Upper lobe of right lung (tissue), 1 donor: Measurements from ENCODE around the gene PDGFA. TPM values are rescaled to one million over a fixed set of nuclear protein-coding genes. Genes with fewer than 3 reads are reported as not detected.

ENCODE experiments used
- ATAC-seq: fragments of 200-7000 bp; cut with Tn5 transposase; one replicate; pipeline ENCODE4 v1.9.1; 2020; ENCODE audit warnings: mild to moderate bottlenecking, moderate library complexity
- DNase-seq: peaks from one replicate; pipeline ENCODE4 v3.0.0-alpha.2; 2020
- H3K27ac ChIP-seq: fragments of 200-600 bp; one replicate; pipeline ENCODE4 v1.8.0; 2022
- H3K27me3 ChIP-seq: fragments of 200-600 bp; one replicate; pipeline ENCODE4 v1.8.0; 2022; ENCODE audit warnings: mild to moderate bottlenecking
- H3K36me3 ChIP-seq: fragments of 200-600 bp; one replicate; pipeline ENCODE4 v1.8.0; 2022
- H3K4me1 ChIP-seq: fragments of 200-600 bp; one replicate; pipeline ENCODE4 v1.8.0; 2022
- H3K4me3 ChIP-seq: fragments of 200-600 bp; one replicate; pipeline ENCODE4 v1.8.0; 2022; ENCODE audit warnings: mild to moderate bottlenecking
- H3K9me3 ChIP-seq: fragments of 200-600 bp; one replicate; pipeline ENCODE4 v1.8.0; 2022
- CTCF ChIP-seq: fragments of 200-600 bp; IDR thresholded peaks from one replicate; pipeline ENCODE4 v1.8.0; 2022; ENCODE audit warnings: antibody characterized with exemption
- intact Hi-C: fragments of 100-400 bp; cut with DNase I; formaldehyde crosslinking; loops from one replicate; pipeline ENCODE4 v1.11.0; 2022
- total RNA-seq: library from RNA; stranded (reverse); fragmentation: NEBNext Ultra II Directional; extraction: Animal tissue kit (Norgen Biotek cat#: 25700); gene quantifications from one replicate; pipeline ENCODE4 v1.2.1, GENCODE V29; 2021
- donor health status: DM: no; HTN: yes; CAD: no; lungs with severe emphysema.

Gene PDGFA
- total RNA-seq, 1 donor from 2014 or later: 57.1 TPM

GRCh38 chr7:460374-461116, 59.1 kb downstream of the PDGFA start:
- Histone ChIP-seq H3K4me3 (no peak overlapping the region), H3K36me3 (no peaks in the 10 kb centered on the region), H3K27ac (no peak overlapping the region), H3K27me3 (no peaks in the 10 kb centered on the region), H3K4me1 (peaks cover 23% of the 10 kb centered on the region), H3K9me3 (no peaks in the 10 kb centered on the region)
- DNase-seq (peak; percentile 64), ATAC-seq (peak; percentile 46)
- intact Hi-C loops: no loop called here
- no peak for TF ChIP-seq CTCF

- Histone ChIP-seq H3K27ac (no peak overlapping the region), H3K4me1 (peaks cover 22% of the 10 kb centered on the region), H3K9me3 (no peaks in the 10 kb centered on the region), H3K27me3 (no peaks in the 10 kb centered on the region), H3K4me3 (no peak overlapping the region), H3K36me3 (no peaks in the 10 kb centered on the region)
- intact Hi-C loops: no loop called here
- DNase-seq (peak; percentile 41), ATAC-seq (no peak)
- no peak for TF ChIP-seq CTCF
These were observed 59.9 kb downstream of the PDGFA start for GRCh38 chr7:459584-460373.

GRCh38 chr7:458511-459245, 61.0 kb downstream of the PDGFA start:
- no peak overlapping the region for H3K27ac ChIP-seq
- H3K9me3 ChIP-seq: no peaks in the 10 kb centered on the region
- peaks cover 19% of the 10 kb centered on the region for H3K4me1 ChIP-seq
- peaks cover 2% of the 10 kb centered on the region for H3K27me3 ChIP-seq
- DNase-seq (peak; percentile 46), ATAC-seq (no peak)
- TF ChIP-seq CTCF: no peak
- no peaks in the 10 kb centered on the region for H3K36me3 ChIP-seq
- no peak overlapping the region for H3K4me3 ChIP-seq
- intact Hi-C loops: no loop called here

- Histone ChIP-seq H3K27me3 (peaks cover 9% of the 10 kb centered on the region), H3K36me3 (no peaks in the 10 kb centered on the region), H3K9me3 (no peaks in the 10 kb centered on the region), H3K4me1 (peaks cover 19% of the 10 kb centered on the region), H3K4me3 (no peak overlapping the region), H3K27ac (no peak overlapping the region)
- TF ChIP-seq CTCF: no peak
- ATAC-seq: no peak
- peak; percentile 45 for DNase-seq
- intact Hi-C loops: no loop called here
These were observed 61.7 kb downstream of the PDGFA start for GRCh38 chr7:457814-458510.
